Measurements from ENCODE around the gene METAP1.
"Not testable (repeated sequence)": the region's sequence is repeated elsewhere in the genome, so short reads cannot be mapped to it uniquely, and the experiment has no call there.

Gene METAP1

DNA sequence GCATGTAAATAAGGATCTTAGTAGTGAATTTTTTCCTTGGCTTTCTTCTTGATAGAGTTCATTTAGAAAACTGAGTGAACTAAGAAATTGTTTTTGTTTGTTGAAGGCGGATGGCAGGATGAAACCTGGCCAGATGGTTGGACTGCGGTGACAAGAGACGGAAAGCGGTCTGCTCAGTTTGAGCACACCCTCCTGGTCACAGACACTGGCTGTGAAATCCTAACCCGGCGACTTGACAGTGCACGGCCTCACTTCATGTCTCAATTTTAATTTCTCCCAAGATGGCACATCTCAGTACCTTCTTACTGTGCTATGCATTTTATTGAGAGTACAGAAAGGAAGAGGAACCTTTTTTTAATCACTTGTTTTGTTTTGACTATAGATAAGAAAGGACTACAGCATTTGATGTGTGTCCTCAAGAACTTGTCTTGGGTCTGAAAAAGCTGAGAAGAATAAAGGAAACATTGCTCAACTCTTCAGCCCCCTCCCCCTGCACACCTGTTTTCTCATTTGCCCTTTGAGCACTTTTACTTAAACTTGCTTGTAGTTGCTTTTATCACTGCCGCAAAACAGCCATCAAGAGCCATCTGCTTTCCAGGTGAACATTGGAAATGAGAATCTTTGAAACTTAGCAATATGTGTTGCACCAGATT lies 65.7 kb downstream of the METAP1 start:
- no peak for FAIRE-seq

DNA sequence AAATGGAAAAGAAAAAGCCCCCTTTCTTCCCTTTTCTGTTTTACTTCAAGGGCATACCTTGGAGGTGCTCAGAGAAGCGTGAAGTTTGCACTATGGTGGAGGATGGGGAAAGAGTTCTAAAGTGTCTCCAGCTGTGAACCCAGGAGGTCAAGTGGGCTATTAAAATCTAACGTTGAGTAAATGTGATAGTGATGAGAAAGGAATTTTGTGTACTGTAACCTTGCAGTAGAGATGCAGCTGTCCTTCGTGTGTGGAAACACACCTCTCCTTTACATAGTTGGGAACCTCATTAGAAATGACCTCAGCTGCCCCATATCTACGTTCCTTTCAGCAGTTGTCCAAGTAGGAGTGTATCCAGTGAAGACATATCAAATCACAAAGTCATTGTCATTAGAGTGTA lies 66.6 kb downstream of the METAP1 start:
- FAIRE-seq = no peak

DNA sequence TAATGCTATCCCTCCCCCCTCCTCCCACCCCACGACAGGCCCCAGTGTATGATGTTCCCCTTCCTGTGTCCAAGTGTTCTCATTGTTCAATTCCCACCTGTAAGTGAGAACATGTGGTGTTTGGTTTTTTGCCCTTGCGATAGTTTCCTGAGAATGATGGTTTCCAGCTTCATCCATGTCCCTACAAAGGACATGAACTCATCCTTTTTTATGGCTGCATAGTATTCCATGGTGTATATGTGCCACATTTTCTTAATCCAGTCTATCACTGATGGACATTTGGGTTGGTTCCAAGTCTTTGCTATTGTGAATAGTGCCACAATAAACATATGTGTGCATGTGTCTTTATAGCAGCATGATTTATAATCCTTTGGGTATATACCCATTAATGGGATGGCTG lies 70.0 kb downstream of the METAP1 start:
- FAIRE-seq = not testable (repeated sequence)

DNA sequence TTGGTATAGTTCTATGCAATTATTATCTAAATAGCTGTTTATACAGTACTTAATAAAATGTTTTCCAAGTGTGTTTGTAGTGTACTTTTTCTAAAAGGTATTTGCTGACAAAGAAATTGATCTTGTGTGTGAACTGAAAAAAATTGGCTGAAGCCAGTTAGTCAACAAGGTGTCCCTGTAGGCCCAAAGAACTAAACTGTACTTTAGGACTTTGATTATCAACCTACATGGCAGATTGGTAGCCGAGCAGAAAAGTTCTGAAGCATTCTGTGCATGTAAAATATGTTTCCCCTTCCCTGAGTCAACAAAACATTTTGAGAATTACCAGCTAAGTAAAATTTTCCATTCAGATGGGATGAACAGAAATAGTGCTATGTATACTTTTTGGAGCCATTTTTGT lies 72.1 kb downstream of the METAP1 start:
- no peak for FAIRE-seq

DNA sequence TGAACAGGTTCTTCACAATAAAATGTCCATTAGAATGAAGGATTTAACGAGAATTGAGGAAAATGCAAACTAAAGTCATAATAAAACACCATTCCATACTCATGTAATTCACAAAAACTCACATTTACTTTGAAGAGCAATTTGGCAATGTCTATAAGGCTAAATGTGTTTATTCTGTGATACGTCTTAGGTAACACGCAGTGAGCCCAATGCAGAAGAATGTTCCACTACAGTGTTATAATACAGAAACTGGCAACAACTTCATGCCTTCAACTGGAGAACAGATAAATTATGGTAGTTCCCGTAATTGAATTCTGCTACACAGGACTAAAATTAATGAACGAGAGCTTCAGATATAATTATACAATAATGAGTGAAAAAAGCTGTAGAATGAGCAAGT lies 75.6 kb downstream of the METAP1 start:
- no peak for FAIRE-seq

DNA sequence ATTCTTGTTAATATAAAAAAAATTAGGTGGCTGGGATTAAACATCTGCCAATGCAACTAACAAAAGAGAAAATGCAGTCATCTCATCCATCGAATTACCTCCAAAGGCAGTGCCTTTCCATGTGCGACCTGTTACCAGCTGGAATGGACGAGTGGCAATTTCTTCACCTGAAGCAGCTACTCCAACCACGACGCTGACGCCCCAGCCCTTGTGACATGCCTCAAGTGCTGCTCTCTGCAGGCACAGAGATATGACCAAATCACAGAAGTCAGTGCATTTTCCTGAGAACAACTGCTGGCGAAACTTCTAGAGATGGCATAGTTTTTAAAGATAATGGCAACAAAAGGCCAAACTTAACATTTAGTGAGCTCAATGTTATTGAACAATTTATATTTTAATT lies 79.3 kb downstream of the METAP1 start:
- FAIRE-seq = no peak

DNA sequence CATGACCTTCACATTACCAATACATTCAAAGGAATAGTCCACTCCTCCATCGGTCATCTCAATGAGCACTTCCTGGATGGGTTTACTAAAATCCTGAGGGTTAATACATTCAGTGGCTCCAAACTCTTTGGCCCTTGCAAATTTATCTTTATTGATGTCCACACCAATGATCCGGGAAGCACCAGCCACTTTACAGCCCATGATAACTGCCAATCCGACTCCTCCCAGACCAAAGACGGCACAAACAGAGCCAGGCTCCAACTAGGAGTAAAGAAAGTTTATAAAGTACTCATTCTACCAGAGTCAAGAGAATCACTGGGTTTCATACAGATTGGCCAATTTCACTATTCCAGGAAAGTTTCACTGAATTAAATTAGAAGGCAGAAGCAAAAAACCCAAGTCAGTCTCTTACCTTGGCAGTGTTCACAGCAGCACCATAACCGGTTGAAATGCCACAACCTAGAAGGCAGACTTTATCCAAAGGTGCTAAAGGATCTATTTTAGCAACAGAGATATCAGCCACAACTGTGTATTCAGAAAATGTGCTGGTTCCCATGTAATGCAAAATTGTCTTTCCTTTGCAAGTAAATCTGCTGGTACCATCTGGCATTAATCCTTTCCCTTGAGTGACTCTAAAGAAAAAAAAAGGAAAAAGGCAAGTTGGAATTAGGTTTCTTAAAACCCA lies 80.9 kb downstream of the METAP1 start:
- no peak for FAIRE-seq

DNA sequence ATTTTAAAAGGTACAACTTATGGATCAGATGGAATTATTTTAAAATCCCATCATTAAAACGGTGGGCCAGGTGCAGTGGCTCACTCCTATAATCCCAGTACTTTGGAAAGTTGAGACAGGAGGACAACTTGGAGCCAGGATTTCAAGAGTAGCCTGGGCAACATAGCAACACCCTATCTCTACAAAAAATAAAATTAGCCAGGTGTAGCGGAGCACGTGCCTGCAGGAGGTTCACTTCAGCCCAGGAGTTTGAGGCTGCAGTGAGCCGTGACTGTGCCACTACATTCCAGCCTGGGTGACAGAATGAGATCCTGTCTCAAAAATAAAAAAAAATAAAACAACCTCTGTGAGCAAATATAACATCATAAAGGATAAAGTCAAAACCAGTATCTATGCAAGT lies 81.7 kb downstream of the METAP1 start:
- no peak for FAIRE-seq

DNA sequence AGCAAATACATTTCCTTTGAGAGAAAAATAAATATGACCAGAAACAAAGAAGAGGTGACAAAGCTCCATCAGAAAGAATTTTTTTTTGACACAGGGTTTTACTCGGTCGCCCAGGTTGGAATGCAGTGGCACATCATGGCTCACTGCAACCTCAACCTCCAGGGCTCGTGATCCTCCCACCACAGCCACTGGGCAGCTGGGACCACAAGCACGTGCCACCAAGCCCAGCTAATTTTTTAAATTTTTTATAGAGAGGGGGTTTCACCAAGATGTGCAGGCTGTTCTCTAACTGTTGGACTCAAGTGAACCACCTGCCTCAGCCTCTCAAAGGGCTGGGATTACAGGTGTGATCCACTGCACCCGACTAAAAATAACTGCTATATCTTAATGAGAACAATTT lies 82.8 kb downstream of the METAP1 start:
- FAIRE-seq = no peak

DNA sequence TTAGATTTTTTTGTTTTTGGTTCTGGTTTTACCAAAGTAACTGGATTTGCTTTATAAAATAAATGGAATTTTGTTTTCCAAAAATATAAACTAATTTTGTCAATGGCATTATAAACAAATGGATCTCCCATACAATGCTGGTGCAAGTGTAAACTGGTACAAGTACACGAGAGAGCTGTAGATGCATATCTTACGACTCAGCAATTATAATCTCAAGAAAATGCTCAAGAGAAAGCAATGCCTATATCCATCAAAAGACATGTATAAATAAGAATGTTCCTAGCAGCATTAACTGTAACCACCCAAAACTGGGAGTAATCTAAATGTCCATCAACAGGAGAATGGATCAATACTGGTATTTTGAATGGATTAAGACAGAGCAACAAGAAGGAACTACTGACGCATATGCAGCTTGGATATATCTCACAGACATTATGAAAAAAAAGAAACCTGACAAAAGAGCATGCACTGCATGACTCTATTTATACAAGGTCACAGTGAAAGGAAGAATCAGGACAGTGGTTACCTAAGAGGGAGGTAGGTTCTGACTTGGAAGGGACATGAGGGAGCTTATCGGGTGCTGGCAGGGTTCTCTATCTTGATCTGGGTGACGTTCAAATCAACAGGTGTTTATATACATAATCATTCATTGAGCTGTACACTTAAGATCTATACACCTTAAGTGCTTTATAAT lies 83.6 kb downstream of the METAP1 start:
- no peak for FAIRE-seq

DNA sequence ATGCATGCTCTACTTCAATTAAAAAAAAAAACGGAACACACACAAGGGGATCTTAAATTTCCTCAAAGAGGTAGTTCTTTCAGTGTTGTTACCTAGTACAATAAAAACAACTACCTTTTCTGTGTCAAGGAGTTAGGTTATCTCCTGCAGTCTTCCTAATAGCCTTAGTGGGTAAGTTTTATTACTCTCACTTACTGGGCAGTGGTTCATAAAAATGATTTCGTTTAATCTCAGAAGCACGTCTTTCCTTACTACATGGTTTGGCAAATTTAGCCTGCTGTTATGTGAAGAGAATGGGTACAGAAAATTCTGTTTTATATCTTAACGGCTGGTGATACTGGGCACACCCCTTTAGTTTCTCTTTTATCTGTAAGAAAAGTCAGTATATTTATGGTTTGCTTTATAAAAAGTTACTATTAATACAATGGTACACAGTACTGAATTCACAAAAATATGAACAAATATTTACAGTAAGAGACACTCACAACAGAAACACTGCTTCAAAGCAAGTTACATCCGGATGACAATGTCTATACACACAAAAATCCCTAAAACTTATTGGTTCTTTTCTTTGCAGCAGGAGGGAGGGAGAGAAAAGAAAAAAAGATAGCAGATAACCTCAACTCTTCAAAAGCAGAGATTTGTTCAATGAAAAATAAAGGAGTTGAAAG lies 84.2 kb downstream of the METAP1 start:
- no peak for FAIRE-seq

DNA sequence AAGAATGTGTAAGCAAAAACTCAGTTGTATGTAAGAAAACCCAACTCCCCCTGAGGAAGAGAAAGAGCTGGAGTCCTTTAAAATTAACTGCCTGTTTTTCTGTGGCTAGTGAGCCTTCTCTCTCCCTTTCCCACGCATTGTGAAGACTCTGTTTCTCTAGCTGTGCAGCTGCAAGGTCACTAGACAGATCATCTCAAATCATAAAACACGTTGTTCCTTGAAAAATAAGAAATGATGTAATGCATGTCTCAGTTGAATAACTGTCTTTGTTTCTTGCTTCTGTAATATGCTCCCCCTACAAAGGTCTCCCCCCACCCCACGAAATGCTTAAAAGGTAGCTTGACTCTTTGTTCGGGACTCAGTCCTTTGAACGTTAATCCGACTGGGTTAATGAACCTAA lies 85.3 kb downstream of the METAP1 start:
- not testable (repeated sequence) for FAIRE-seq

DNA sequence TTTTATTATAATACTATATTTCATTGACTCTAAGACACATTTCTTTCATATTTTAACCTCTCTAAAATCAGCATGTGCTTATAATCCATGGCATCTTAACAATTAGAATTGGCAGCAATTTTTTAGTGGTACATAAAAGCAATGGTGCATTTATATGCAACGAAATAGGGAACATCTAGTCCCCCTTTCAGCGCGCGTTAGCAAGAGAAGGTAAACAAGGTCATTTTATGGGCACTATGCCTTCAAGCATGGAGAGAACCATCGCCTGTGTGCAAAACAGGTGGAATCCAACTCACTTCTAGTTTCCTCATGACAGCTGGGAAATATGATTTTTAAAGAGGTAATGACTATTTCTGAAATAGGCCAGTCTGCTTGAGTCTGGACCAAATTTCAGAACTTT lies 86.7 kb downstream of the METAP1 start:
- FAIRE-seq = no peak

DNA sequence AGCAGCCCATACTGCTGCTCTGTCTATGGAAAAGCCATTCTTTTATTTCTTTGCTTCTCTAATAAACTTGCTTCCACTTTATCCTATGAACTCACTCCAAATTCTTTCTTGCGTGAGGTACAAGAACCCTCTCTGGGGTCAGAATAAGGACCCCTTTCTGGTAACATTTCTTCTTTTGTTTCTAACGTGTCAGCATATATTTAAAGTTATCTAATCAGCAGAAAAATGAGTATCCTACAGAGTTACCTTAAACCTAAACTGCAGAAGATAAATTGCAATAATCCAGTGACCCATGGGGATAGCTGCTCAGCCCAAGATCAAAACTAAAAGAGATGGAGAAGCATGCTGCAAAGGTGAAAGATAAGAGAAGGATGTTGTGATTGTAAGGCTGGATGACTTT lies 89.1 kb downstream of the METAP1 start:
- no peak for FAIRE-seq

DNA sequence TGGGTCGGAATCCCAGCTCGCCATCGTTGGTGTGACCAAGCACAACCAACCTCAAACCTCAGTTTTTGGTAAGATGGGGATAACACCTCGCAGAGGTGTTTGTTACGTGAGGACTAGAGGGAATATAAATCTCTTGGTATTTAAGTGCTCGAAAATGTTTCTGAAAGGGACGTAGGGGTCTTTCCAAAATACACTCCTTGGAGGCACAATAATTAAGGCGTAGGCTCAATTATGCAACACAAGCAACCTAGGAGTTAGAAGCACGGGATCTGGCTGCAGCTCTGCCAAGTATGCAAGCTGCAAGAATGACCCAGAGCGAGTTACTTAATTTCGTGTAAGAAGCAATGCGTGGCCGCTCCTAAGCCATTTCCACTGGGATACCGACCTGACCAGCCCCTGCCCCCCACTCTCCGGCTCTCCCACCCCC lies 92.5 kb downstream of the METAP1 start:
- no peak for FAIRE-seq

DNA sequence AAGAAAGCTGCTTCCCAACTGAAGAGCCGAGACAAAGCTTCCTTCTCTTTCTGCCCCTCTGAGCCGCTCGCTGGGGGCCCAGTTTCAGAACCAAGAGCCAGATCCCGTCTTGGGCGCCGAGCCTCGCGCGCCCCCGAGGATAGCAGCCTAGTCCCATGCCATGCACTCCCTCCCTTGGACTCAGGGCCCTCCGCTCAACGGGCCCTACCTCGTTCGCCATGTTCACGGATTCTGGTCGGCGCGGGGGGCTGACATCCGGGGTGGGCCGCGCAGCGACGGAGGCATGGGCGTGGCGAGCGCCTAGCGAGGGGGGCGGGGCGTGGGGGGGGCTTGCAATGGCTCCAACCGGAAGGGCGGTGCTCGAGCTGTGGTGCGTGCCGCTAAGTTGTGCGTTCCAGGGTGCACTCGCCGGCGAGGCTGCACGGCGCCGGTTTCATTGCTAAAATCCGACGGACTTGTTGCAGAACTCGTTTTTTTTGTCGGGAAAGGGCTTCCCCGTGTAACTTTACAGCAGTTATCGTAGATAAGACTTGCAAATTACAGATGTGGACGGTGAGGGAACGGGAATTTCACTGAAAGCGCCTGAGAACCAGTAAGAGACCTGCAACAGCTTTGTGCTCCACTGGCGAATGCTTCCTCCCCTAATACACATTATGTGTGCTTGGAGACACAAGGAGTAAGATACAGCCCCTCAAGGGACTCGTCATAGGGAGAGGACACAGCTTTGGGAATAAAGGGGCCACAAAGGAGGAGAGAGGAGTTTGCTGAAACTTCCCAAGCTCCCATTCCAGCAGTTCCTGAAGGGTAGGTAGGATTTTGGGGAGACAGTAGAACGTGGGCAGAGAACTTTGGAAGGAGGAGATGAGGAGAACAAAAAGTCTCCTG lies 93.2 kb downstream of the METAP1 start, which contains the start of gene ADH5:
TSS of gene ADH5 (minus strand) at position 308 of the 885 bp plus-strand sequence. CDS start at position 220, 88 bp downstream.
- no peak for FAIRE-seq

DNA sequence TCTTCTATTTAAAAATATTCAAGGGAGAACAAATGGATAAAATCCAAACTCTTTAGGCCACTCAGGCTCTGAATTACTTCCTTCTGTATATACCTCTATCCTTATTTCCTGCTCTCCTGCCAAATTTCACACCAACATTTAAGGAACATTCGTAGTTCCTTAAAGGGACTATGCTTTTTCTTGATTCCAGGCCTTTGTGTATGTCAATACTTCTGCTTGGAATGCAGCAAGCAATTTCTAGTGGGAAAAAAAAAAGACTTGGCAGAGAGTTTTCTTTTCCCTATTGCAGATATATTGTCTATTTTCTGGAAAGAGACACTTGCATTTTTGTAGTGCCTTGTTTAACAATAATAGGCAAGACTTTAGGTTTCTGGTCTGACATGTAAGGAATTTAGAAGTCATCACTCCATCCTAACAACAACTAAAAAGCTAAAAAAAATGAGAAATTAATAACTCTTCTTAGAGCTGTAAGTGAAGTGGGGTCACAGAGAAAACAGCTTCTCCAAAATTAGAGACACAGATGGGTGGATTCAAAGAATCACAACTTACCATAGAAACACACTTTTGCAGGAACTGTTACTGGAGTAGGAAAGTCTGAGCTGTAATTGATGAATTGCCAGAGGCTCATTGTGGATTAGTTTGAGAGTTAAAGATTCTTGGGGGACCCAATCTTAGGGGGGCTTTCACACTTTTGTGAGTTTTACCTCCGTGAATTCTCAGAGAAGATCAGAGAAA lies 95.1 kb downstream of the METAP1 start:
- FAIRE-seq = no peak

DNA sequence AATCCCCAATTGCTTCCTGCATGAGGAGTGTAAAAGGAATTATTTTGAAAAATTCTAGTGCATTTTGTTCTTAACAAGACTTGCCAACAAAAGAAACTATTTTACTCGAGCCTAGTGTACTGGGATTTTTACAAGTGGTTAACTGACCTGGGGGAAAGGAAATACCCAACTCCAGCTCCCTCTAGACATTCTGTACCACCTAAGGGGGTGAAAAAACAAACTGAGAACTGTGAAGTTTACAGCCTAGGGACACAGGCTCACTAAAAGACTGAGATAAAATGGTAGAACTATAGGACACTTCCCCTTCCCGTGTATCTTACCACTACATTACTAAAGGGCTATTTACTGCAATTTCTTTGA lies 95.7 kb downstream of the METAP1 start:
- no peak for FAIRE-seq

DNA sequence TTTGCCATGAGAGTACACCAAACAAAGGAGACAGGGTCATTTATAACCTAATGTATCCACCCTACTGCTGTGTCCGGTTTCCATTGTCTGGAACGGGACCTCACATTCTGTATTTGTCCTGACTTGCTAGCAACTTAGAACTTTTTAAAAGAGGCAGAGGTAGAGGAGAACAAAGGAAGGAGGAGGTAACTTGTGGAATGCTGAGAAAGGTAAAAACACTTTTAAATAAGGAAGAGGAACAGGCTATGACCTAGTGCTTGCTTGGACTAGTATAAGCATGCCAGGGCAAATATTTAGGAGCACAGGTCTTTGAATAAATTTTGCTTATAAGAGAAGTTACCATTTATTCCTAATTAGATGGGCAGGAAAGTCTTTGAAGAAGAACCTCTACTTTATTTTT lies 96.3 kb downstream of the METAP1 start:
- not testable (repeated sequence) for FAIRE-seq

DNA sequence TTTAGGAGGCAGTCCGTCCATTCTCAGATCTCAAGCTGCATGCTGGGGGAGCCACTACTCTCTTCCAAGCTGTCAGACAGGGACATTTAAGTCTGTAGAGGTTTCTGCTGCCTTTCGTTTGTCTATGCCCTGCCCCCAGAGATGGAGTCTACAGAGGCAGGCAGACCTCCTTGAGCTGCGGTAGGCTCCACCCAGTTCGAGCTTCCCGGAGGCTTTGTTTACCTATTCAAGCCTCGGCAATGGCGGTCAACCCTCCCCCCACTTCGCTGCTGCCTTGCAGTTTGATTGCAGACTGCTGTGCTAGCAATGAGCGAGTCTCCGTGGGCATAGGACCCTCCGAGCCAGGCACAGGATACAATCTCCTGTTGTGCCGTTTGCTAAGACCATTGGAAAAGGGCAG lies 103.8 kb downstream of the METAP1 start:
- FAIRE-seq = no peak

DNA sequence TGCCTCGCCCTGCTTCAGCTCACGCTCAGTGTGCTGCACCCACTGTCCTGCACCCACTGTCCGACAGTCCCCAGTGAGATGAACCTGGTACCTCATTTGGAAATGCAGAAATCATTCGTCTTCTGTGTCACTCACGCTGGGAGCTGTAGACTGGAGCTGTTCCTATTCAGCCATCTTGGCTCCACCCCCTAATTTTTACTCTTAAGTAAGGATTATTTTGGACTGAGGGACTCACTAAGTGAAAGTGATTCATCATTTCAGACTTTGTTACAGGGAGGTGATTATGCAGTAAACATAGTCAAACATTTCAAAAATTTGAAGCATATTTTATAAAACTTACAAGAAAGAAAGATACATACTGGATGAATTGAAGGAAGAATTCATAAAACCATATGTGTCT lies 104.3 kb downstream of the METAP1 start:
- not testable (repeated sequence) for FAIRE-seq

DNA sequence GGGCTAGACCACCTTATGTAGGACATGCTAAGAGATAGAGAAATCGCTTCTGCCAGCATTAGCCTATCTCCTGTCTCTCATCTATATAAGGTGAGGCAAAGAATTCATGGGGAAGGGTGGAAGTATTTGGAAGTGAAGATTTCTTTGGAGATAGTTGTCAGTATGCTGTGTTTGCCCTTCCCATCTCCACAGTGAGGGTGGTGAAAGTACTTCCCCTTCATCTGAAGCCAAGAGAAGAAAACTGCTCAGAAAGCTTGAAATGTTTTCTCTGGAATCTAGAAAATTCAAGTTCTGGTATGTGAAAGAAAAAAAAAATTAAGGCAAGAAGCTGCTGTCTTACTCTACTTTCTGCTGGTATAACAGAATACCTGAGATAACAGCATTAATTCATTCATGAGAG lies 105.4 kb downstream of the METAP1 start:
- no peak for FAIRE-seq

Measured in G401.6 (cell line).